A549 (cell line): ENCODE results near the gene MCTP2. TPM values are rescaled to one million over a fixed set of nuclear protein-coding genes. Genes with fewer than 3 reads are reported as not detected.

Experiments
- ATAC-seq, 2 experiments: fragments of 200-7000 bp in 1 of 2; fragments of >200 bp in 1 of 2; cut with Nextera tagmentation in 1 of 2; cut with Tn5 transposase in 1 of 2; 3 replicates each; pipeline versions ENCODE4 v1.8.0 to v1.9.1; 2018 to 2020; ENCODE audit warnings: mild to moderate bottlenecking in 1 of 2, moderate library complexity in 1 of 2
- CTCF ChIA-PET: fragments of 300-600 bp; sonication (Branson Sonifier 250); formaldehyde crosslinking; extraction: SDS; loops from one replicate; lab custom pipeline; 2021; ENCODE audit warnings: antibody characterized with exemption, inconsistent platforms; lab: Yijun Ruan, JAX
- POLR2A ChIA-PET: fragments of 350-600 bp; formaldehyde crosslinking; extraction: SDS; loops from one replicate; lab custom pipeline; 2021; ENCODE audit warnings: antibody characterized with exemption, inconsistent platforms; lab: Yijun Ruan, JAX
- DNase-seq, 2 experiments: peaks; one replicate each; pipeline versions ENCODE4 v3.0.0 to v3.0.0-alpha.2; 2011 to 2016; ENCODE audit warnings: low read depth in 1 of 2, low spot score in 1 of 2
- FAIRE-seq: peaks from 2 replicates; lab custom pipeline; 2011; peaks lifted over from hg19 to GRCh38; lab: Jason Lieb, UNC
- H3K27ac ChIP-seq, 2 experiments: fragments of >200 bp; sonication (Bioruptor Twin); formaldehyde crosslinking; 3 replicates each; pipeline ENCODE4 v1.5.1; 2016 to 2017
- H3K4me1 ChIP-seq: fragments of >200 bp; sonication (Bioruptor Twin); formaldehyde crosslinking; 3 replicates; pipeline ENCODE4 v1.6.1; 2016
- H3K4me2 ChIP-seq: fragments of >200 bp; sonication (Bioruptor Twin); formaldehyde crosslinking; 3 replicates; pipeline ENCODE4 v1.6.1; 2016
- H3K4me3 ChIP-seq: fragments of >200 bp; sonication (Bioruptor Twin); formaldehyde crosslinking; 3 replicates; pipeline ENCODE4 v1.5.1; 2016
- H3K9me3 ChIP-seq: fragments of >200 bp; sonication (Bioruptor Twin); formaldehyde crosslinking; 3 replicates; pipeline ENCODE4 v1.6.1; 2016
- CBX8 ChIP-seq: fragments of 200-600 bp; sonication (generic); IDR thresholded peaks from 2 replicates; pipeline ENCODE4 v1.6.1; 2016
- EHMT2 ChIP-seq: fragments of 200-600 bp; sonication (generic); IDR thresholded peaks from 2 replicates; pipeline ENCODE4 v1.6.1; 2016; ENCODE audit warnings: antibody characterized with exemption, low read depth, mild to moderate bottlenecking, moderate library complexity
- FOSL2 ChIP-seq, 2 experiments: fragments of 450-650 bp in 1 of 2; fragments of >200 bp in 1 of 2; sonication (Bioruptor Twin) in 1 of 2; formaldehyde crosslinking; IDR thresholded peaks; 2 replicates each; pipeline versions ENCODE4 v1.5.0 to v1.6.1; 2016 to 2020; ENCODE audit warnings: mild to moderate bottlenecking in 1 of 2, moderate library complexity in 1 of 2
- FOXS1 ChIP-seq: fragments of 250-450 bp; sonication (Bioruptor Pico); IDR thresholded peaks from 2 replicates; pipeline ENCODE4 v1.5.0; 2020; ENCODE audit warnings: mild to moderate bottlenecking, moderate library complexity
- HOXA7 ChIP-seq: fragments of 250-450 bp; sonication (Bioruptor Pico); IDR thresholded peaks from 2 replicates; pipeline ENCODE4 v1.5.0; 2020; ENCODE audit warnings: mild to moderate bottlenecking, moderate library complexity
- MAFK ChIP-seq: fragments of 450-650 bp; IDR thresholded peaks from 2 replicates; pipeline ENCODE4 v1.6.1; 2014; ENCODE audit not compliant: partially characterized antibody
- RCOR1 ChIP-seq: fragments of 150-350 bp; IDR thresholded peaks from 2 replicates; pipeline ENCODE4 v1.6.1; 2014; ENCODE audit warnings: antibody characterized with exemption, low read length, low read depth
- REST ChIP-seq: fragments of 200-600 bp; sonication (generic); IDR thresholded peaks from 2 replicates; pipeline ENCODE4 v1.6.1; 2016; ENCODE audit warnings: antibody characterized with exemption, mild to moderate bottlenecking, moderate library complexity
- ZSCAN20 ChIP-seq: fragments of 250-450 bp; sonication (Bioruptor Pico); IDR thresholded peaks from 2 replicates; pipeline ENCODE4 v1.8.0; 2022; ENCODE audit warnings: mild to moderate bottlenecking, moderate library complexity
- WGBS: methylation state at CpG from one replicate; pipeline ENCODE4 v1.1.6; 2017; ENCODE audit errors: missing lambda C conversion rate; 5-methylcytosine and 5-hydroxymethylcytosine counted together
- polyA plus RNA-seq, 4 experiments: library from polyadenylated mRNA; depleted of rRNA in 3 of 4; stranded (reverse); fragments of >200 nt; fragmentation: RNase III in 1 of 4; extraction: RNeasy Plus Mini Kit Qiagen cat#74134 plus additional on column Dnase treatment in 1 of 4; gene quantifications; 2 replicates in 3 of 4; 3 replicates in 1 of 4; pipeline ENCODE4 v1.2.3, GENCODE V29; 2011 to 2017
- TF ChIP-seq, protein P1 (sequence below): fragments of >200 bp; sonication (Bioruptor Twin); formaldehyde crosslinking; IDR thresholded peaks from 2 replicates; pipeline ENCODE4 v1.6.1; 2016
- TF ChIP-seq, protein P2 (sequence below): fragments of 250-450 bp; sonication (Bioruptor Pico); IDR thresholded peaks from 2 replicates; pipeline ENCODE4 v1.5.0; 2020; ENCODE audit warnings: low read depth, mild to moderate bottlenecking, moderate library complexity

Gene MCTP2
- polyA plus RNA-seq, 2 of the 4 experiments (the other 2 are of a cell fraction), result not detected

DNA sequence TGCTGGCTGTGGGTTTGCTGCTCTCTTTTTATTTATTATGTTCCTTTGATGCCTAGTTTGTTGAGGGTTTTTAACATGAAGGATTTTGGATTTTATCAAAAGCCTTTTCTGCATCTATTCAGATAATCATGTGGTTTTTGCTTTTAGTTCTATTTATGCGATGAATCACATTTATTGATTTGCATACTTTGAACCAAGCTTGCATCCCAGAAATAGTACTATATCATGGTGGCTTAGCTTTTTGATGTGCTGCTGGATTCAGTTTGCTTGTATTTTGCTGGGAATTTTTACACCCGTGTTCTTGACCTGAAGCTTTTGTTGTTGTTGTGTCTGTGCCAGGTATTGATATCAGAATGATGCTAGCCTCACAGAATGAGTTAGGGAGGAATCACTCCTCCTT is 48.4 kb downstream of the MCTP2 start (continued):
- TF ChIP-seq, protein P1, sequence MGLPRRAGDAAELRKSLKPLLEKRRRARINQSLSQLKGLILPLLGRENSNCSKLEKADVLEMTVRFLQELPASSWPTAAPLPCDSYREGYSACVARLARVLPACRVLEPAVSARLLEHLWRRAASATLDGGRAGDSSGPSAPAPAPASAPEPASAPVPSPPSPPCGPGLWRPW, result no peak
- TF ChIP-seq RCOR1 (no peak), REST (no peak), EHMT2 (no peak), ZSCAN20 (CRISPR knock-in tag) (no peak)
- TF ChIP-seq, all 56 proteins: peak for 0

DNA sequence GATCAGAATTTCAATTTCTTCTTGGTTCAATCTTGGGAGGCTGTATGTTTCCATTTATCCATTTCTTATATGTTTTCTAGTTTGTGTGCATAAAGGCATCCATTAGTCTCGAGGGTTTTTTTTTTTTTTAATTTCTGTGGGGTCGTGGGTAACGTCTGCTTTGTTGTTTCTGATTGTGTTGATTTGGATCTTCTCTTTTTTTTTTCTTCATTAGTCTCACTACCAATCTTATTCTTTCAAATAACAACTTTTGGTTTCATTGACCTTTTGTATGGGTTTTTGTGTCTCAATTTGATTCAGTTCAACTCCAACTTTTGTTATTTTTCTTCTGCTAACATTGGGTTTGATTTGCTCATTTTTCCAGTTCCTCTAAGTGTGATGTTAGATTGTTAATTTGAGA is 48.9 kb downstream of the MCTP2 start:
- ChIA-PET POLR2A (no interaction called here), CTCF (no interaction called here)
- TF ChIP-seq FOXS1 (CRISPR knock-in tag) (no peak), HOXA7 (CRISPR knock-in tag) (no peak), MAFK (no peak)
- 3% methylated on average over 3 of the region's 3 CpGs for WGBS
- Histone ChIP-seq H3K27ac (no peak overlapping the region), H3K4me1 (no peaks in the 10 kb centered on the region), H3K9me3 (no peaks in the 10 kb centered on the region), H3K4me3 (no peak overlapping the region), H3K4me2 (no peak overlapping the region)
- FAIRE-seq (no peak), DNase-seq (no peak), ATAC-seq (no peak)

DNA sequence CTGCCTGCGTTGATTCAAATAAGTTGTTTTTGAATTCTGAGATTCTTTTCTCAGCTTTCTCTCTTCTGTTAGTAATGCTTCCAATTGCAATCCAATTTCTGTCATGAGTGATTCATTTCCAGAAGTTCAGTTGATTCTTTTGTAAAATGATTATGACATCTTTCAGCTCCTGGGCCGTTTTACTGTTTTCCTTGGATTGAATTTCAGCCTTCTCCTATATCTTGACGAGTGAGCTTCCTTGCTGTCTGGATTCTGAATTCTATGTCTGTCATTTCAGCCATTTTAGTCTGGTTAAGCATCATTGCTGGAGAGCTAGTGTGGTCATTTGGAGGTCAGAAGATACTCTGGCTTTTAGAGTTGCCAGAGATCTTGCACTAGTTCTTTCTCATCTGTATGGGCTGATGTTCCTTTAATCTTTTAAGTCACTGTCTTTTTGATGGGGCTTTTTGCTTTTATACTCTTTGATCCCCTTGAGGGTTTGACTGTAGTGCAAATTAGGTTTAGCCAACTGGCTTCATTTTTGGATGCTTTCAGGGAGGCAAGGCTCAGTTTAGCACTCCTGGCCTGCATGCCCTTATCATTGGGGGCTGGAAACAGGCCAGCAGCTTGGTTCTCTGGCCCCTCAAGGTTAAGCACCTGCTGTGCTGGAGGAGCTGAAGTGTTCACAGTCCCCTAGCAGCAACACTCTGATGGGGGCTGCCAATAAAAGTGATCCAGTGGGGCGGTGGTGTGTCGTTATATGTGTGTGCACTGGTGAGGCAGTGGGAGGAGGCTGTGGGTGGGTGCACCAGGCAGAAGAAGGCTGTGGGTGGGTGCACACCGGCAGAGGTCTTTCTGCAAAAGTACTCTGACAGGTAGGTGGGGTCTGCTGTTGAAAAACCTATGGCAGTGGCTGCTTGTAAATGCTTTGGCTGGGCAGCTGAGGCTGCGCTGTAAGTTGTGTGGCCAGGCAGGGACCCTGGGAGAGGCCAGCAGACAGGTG is 51.2 kb downstream of the MCTP2 start:
- no peak overlapping the region for H3K4me3 ChIP-seq
- H3K9me3 ChIP-seq, result no peaks in the 10 kb centered on the region
- ATAC-seq (no peak), DNase-seq (no peak), FAIRE-seq (no peak)
- H3K27ac ChIP-seq, result no peak overlapping the region
- 1% methylated on average over 7 of the region's 7 CpGs for WGBS
- ChIA-PET POLR2A (no interaction called here), CTCF (interaction anchor here (0.9 kb wide), 1 partner anchor 41 kb away, joined by 3 read pairs; no protein-coding TSS in a partner anchor)
- no peak overlapping the region for H3K4me2 ChIP-seq
- H3K4me1 ChIP-seq, result no peaks in the 10 kb centered on the region
- TF ChIP-seq FOSL2 (IDR thresholded peaks at IDR 0.05) (no peak), FOSL2 (CRISPR knock-in tag; IDR thresholded peaks at IDR 0.05) (no peak)

DNA sequence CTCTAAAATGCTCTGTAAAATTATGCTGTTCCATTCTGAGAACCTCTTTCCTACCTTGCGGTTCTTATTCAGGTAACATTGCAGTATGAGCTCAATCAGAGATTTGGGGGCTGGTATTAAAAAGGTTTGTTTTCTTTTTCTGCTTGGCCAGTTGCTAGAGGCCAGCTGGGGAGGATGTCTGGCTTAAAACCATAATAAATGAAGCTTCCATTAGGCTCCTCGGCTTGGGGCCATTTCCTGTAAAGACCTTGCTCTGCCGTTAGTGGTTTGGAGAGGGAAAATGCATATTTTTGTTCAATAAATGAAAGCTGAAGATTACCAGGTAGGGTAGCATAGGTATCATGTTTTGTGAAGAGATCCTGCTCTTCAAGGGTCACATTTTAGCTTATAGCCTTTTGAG is 55.2 kb downstream of the MCTP2 start:
- no peak for FAIRE-seq
- Histone ChIP-seq H3K4me1 (no peaks in the 10 kb centered on the region), H3K9me3 (no peaks in the 10 kb centered on the region; the same call in 2 of the 3 replicates), H3K27ac (no peak overlapping the region), H3K4me2 (no peak overlapping the region), H3K4me3 (no peak overlapping the region)
- ChIA-PET CTCF (interaction anchor here (2.7 kb wide), 1 partner anchor 38 kb away, joined by 8 read pairs; no protein-coding TSS in a partner anchor), POLR2A (no interaction called here)
- WGBS, result 15% methylated on average over 3 of the region's 3 CpGs
- DNase-seq, result no peak
- ATAC-seq, result no peak
- no peak for TF ChIP-seq CBX8
- TF ChIP-seq, protein P2, sequence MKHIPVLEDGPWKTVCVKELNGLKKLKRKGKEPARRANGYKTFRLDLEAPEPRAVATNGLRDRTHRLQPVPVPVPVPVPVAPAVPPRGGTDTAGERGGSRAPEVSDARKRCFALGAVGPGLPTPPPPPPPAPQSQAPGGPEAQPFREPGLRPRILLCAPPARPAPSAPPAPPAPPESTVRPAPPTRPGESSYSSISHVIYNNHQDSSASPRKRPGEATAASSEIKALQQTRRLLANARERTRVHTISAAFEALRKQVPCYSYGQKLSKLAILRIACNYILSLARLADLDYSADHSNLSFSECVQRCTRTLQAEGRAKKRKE, result no peak
- no peak for TF ChIP-seq ZSCAN20 (CRISPR knock-in tag)
